ES-I3 (cell line): ENCODE data around the gene TMEM51.

Experiments used
- H3K36me3 ChIP-seq: 2 replicates; pipeline ENCODE4 v1.6.1; 2013; ENCODE audit warnings: mild to moderate bottlenecking, low read length, control low read depth, moderate library complexity; ENCODE audit not compliant: insufficient read depth
- H3K4me1 ChIP-seq: 2 replicates; pipeline ENCODE4 v1.6.1; 2013; ENCODE audit warnings: mild to moderate bottlenecking, control low read depth, low read length; ENCODE audit not compliant: insufficient read depth
- H3K9ac ChIP-seq: 2 replicates; pipeline ENCODE4 v1.6.1; 2013; ENCODE audit warnings: low read depth, mild to moderate bottlenecking, low read length, moderate library complexity
- H3K9me3 ChIP-seq: 2 replicates; pipeline ENCODE4 v1.6.1; 2013; ENCODE audit warnings: mild to moderate bottlenecking, low read length, moderate library complexity; ENCODE audit not compliant: control insufficient read depth, insufficient read depth

The TMEM51 gene

GRCh38 chr1:15212954-15213291 lies 59.4 kb downstream of the TMEM51 start:
- H3K9ac ChIP-seq: no peak overlapping the region
- no peaks in the 10 kb centered on the region for H3K9me3 ChIP-seq
- H3K4me1 ChIP-seq: peaks cover 9% of the 10 kb centered on the region; the same call in 1 of the 2 replicates
- H3K36me3 ChIP-seq: no peaks in the 10 kb centered on the region

GRCh38 chr1:15213341-15213821 lies 59.8 kb downstream of the TMEM51 start:
- H3K9ac ChIP-seq: no peak overlapping the region
- H3K9me3 ChIP-seq: 0 out of 2 replicates have a peak, but pooled peaks cover 1% of the 10 kb centered on the region
- H3K36me3 ChIP-seq: no peaks in the 10 kb centered on the region
- H3K4me1 ChIP-seq: peaks cover 7% of the 10 kb centered on the region; the same call in 1 of the 2 replicates

GRCh38 chr1:15214527-15214926 lies 61.0 kb downstream of the TMEM51 start:
- H3K4me1 ChIP-seq: peaks cover 7% of the 10 kb centered on the region; the same call in 1 of the 2 replicates
- peaks cover 6% of the 10 kb centered on the region for H3K9me3 ChIP-seq
- H3K9ac ChIP-seq: no peak overlapping the region
- no peaks in the 10 kb centered on the region for H3K36me3 ChIP-seq

DNA sequence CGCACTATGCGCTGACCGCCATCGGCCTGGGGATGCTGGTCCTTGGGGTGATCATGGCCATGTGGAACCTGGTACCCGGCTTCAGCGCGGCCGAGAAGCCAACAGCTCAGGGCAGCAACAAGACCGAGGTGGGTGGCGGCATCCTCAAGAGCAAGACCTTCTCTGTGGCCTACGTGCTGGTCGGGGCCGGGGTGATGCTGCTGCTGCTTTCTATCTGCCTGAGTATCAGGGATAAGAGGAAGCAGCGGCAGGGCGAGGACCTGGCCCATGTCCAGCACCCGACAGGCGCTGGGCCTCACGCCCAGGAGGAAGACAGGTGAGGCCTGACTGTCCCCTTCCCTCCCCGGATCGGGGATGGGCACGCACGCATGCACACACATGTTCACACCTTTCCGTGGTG lies 61.6 kb downstream of the TMEM51 start:
- H3K9ac ChIP-seq: no peak overlapping the region
- peaks cover 3% of the 10 kb centered on the region; the same call in 1 of the 2 replicates for H3K36me3 ChIP-seq
- peaks cover 7% of the 10 kb centered on the region; the same call in 1 of the 2 replicates for H3K4me1 ChIP-seq
- peaks cover 6% of the 10 kb centered on the region for H3K9me3 ChIP-seq

DNA sequence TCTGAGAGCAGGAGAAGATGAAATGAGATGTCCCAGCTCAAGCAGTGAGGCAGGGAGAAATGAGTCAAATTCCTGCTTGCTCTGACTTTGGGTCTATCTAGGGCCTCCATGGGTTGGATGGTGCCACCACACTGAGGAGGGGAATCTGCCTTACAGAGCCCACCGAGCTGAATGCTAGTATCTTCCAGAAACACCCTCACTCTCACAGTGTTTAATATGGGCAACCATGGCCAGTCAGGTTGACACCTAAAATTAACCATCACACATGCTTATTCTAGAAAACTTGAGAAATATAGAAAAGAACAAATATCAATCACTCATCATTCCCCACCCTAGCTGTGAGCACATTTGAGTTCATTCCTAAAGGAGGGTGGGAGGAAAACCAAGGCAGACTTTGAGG lies 64.1 kb downstream of the TMEM51 start:
- Histone ChIP-seq H3K36me3 (peaks cover 3% of the 10 kb centered on the region; the same call in 1 of the 2 replicates), H3K9ac (no peak overlapping the region), H3K4me1 (peaks cover 7% of the 10 kb centered on the region; the same call in 1 of the 2 replicates), H3K9me3 (peaks cover 6% of the 10 kb centered on the region)

DNA sequence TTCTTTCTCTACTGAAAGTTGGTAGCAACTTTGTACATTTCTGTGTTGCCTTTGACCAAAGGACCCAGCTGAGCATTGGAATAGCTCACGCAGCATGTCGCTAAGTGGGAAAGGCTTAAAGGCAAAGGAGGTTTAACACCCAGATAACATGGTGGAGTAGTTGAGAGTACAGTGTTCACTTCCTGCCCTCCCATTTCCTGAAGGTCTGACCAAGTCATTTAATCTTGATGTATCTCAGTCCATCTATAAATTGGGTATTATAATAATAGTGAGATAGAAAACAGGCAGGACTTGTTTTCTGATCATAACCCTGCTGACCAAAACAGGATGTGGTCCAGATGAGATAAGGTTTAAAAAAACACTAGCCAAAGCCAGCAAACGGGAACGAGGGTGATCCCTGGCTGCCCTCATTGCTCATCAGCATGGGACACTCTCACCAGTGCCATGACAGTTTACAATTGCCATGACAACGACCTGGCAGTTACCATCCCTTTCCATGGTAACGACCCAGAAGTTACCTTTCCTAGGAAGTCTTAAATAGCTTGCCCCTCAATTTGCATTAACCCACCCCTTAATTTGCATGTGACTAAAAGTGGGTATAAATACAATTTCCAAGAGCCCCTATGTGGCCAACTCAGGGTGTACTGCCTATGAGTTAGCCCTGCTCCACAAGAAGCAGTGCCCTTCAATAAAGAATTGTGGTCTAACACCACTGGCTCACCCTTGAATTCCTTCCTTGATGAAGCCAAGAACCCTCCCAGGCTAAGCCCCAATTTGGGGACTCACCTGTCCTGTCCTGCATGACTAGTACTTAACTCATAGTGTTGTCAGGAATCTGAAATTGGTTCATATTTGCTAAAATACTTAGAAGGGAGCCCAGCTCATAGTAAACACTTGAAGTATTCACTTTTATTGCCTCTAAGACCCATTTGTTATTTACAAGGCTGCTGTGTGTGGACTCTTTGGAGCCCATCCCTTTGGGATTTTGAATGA lies 65.0 kb downstream of the TMEM51 start:
- H3K36me3 ChIP-seq: peaks cover 3% of the 10 kb centered on the region; the same call in 1 of the 2 replicates
- H3K9me3 ChIP-seq: peaks cover 6% of the 10 kb centered on the region
- peaks cover 7% of the 10 kb centered on the region; the same call in 1 of the 2 replicates for H3K4me1 ChIP-seq
- H3K9ac ChIP-seq: no peak overlapping the region

DNA sequence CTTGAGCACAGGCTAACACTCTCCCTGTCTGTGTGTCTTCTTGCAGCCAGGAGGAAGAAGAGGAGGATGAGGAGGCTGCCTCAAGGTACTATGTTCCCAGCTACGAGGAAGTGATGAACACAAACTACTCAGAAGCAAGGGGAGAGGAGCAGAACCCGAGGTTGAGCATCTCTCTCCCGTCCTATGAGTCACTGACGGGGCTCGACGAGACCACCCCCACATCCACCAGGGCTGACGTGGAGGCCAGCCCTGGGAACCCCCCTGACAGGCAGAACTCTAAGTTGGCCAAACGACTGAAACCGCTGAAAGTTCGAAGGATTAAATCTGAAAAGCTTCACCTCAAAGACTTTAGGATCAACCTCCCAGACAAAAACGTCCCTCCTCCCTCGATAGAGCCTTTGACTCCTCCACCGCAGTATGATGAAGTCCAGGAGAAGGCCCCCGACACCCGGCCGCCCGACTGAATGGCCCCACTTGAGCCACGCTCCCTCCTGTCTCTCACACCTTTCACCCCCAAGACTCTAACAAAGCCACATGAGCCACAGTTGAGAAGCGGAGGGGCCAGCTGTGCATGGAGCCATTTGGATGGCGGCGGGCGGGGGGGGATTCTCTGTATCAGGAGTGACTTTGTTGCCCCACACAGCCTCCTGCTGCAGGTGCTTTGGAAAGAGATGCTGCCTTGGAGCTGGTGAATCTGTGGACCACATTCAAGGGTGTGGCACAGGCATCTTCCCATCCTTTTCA lies 65.9 kb downstream of the TMEM51 start:
- Histone ChIP-seq H3K9ac (no peak overlapping the region), H3K36me3 (peaks cover 3% of the 10 kb centered on the region; the same call in 1 of the 2 replicates), H3K4me1 (peaks cover 3% of the 10 kb centered on the region; the same call in 1 of the 2 replicates)

GRCh38 chr1:15220024-15220392 lies 66.5 kb downstream of the TMEM51 start:
- H3K9me3 ChIP-seq: peaks cover 6% of the 10 kb centered on the region
- H3K36me3 ChIP-seq: peaks cover 3% of the 10 kb centered on the region; the same call in 1 of the 2 replicates
- H3K9ac ChIP-seq: no peak overlapping the region
- no peaks in the 10 kb centered on the region for H3K4me1 ChIP-seq

More for the DNA sequence above, 65.9 kb downstream of the TMEM51 start:
- H3K9me3 ChIP-seq: peaks cover 6% of the 10 kb centered on the region

GRCh38 chr1:15220825-15221431 lies 67.4 kb downstream of the TMEM51 start:
- Histone ChIP-seq H3K9ac (no peak overlapping the region), H3K4me1 (no peaks in the 10 kb centered on the region), H3K36me3 (peaks cover 3% of the 10 kb centered on the region; the same call in 1 of the 2 replicates), H3K9me3 (peaks cover 6% of the 10 kb centered on the region)

- Histone ChIP-seq H3K9ac (no peak overlapping the region), H3K36me3 (peaks cover 3% of the 10 kb centered on the region; the same call in 1 of the 2 replicates), H3K9me3 (peaks cover 6% of the 10 kb centered on the region), H3K4me1 (no peaks in the 10 kb centered on the region)
Measured at GRCh38 chr1:15222653-15223303, 69.2 kb downstream of the TMEM51 start.

GRCh38 chr1:15224259-15224869 lies 70.8 kb downstream of the TMEM51 start:
- H3K9ac ChIP-seq: no peak overlapping the region
- H3K36me3 ChIP-seq: peaks cover 3% of the 10 kb centered on the region; the same call in 1 of the 2 replicates
- H3K4me1 ChIP-seq: no peaks in the 10 kb centered on the region
- no peaks in the 10 kb centered on the region for H3K9me3 ChIP-seq

DNA sequence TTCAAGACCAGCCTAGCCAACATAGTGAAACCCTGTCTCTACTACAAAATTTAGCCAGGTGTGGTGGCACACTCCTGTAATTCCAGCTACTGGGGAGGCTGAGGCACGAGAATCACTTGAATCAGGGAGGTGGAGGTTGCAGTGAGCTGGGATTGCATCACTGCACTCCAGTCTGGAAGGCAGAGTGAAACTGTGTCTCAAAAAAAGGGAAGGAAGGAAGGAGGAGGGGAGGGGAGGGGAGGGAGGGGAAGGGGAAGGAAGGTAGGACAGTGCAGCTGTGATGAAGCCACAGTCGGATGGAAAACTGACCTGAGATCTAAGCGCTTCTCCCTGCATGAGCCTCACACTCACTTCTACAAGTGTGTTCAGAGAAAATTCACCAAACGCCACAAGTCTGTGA lies 71.4 kb downstream of the TMEM51 start:
- no peaks in the 10 kb centered on the region for H3K9me3 ChIP-seq

DNA sequence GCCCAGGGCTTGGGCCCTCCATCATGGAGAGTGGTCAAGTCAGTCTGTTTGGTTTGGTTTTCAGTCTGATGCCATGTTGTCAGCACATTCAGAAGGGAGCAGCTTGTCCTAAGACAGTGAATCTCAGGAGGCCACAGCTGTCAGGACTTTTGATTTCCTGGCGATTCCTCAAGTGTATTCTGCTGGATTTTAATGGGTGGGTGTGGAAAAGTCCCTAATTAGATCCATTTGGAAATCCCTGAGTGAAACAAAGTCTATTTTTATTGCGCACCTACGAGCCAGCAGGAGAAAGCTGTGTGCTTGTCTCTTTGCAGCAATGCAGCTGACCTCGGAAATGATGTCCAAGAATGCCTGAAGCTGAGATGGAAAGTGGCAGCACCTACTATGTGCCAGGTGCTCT lies 71.9 kb downstream of the TMEM51 start:
- H3K36me3 ChIP-seq: no peaks in the 10 kb centered on the region
- H3K9ac ChIP-seq: no peak overlapping the region
- no peaks in the 10 kb centered on the region for H3K4me1 ChIP-seq
- H3K9me3 ChIP-seq: no peaks in the 10 kb centered on the region

More for the DNA sequence above, 71.4 kb downstream of the TMEM51 start:
- Histone ChIP-seq H3K9ac (no peak overlapping the region), H3K36me3 (peaks cover 1% of the 10 kb centered on the region; the same call in 1 of the 2 replicates), H3K4me1 (no peaks in the 10 kb centered on the region)
